GM12873 (cell line): ENCODE data around the gene POLDIP3.

Experiments used
- TF ChIP-seq, protein P1 (sequence below): IDR thresholded peaks from 2 replicates; pipeline ENCODE4 v1.5.1; 2012; ENCODE audit warnings: low read depth, mild to moderate bottlenecking, moderate library complexity, low read length, control low read depth; ENCODE audit not compliant: insufficient read depth; ENCODE audit errors: missing control alignments

POLDIP3 gene

DNA sequence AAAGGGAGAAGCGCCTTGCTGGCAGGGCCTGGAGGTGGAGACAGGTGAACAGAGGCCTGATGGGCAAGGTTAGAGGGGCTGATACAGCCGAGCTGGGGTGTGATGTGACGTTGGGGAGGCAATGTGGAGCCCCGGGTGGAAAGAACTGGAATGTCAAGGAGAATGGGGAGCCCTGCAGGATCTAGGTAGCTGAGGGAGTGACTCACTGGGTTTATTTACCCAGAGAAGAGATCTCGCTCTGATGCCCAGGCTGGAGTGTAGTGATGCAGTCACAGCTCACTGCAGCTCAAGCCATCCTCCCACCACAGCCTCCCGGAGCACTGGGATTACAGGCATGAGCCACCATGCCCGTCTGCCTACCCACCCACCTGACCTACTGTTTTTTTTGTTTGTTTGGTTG lies 36.5 kb upstream of the POLDIP3 start:
- TF ChIP-seq, protein P1, sequence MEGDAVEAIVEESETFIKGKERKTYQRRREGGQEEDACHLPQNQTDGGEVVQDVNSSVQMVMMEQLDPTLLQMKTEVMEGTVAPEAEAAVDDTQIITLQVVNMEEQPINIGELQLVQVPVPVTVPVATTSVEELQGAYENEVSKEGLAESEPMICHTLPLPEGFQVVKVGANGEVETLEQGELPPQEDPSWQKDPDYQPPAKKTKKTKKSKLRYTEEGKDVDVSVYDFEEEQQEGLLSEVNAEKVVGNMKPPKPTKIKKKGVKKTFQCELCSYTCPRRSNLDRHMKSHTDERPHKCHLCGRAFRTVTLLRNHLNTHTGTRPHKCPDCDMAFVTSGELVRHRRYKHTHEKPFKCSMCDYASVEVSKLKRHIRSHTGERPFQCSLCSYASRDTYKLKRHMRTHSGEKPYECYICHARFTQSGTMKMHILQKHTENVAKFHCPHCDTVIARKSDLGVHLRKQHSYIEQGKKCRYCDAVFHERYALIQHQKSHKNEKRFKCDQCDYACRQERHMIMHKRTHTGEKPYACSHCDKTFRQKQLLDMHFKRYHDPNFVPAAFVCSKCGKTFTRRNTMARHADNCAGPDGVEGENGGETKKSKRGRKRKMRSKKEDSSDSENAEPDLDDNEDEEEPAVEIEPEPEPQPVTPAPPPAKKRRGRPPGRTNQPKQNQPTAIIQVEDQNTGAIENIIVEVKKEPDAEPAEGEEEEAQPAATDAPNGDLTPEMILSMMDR: no peak

DNA sequence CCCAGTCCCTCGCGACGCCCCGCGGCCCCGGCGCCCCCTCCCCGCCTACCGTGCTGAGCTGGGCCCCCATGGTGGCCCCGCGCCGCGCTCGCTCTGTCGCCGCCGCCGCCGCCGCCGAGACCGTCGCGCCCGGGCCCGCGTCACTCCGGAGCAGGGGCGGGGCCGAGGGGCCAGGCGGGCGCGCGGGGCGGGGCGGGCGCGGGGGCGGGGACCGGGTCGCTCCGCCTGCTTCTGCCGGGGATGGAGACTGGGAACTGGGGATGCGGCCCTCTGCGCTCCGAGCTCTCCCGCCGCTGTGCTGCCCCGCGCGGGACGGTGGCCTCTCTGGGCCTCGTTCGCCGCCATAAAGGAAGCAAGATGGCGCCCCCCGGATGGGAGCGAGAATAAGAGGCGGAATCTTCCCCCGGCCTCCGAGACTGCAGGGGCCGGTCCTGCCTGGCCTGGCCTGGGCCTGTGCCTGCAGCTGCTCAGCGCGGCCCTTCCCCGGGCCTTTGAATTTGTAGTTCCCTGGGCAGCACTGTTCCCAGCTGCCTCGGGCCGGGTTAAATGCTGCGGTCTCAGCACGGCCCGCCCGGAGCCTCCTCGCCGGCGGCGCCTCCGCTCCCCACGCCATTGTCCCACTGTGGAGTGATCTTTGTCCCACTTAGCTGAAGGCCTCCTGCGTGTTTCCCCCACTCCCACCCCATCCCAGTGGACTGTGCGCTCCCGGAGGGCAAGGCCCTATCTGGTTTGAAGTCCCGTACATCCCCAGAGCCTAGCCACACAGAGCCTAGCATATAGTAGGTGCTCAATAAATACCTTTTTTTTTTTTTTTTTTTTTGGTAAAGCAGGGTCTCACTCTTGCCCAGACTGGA lies 34.8 kb upstream of the POLDIP3 start, which contains the start of gene CYB5R3:
TSS of gene CYB5R3 (minus strand) at position 147 of the 854 bp plus-strand sequence. CDS start at position 70, 77 bp downstream.
- TF ChIP-seq, protein P1: no peak

DNA sequence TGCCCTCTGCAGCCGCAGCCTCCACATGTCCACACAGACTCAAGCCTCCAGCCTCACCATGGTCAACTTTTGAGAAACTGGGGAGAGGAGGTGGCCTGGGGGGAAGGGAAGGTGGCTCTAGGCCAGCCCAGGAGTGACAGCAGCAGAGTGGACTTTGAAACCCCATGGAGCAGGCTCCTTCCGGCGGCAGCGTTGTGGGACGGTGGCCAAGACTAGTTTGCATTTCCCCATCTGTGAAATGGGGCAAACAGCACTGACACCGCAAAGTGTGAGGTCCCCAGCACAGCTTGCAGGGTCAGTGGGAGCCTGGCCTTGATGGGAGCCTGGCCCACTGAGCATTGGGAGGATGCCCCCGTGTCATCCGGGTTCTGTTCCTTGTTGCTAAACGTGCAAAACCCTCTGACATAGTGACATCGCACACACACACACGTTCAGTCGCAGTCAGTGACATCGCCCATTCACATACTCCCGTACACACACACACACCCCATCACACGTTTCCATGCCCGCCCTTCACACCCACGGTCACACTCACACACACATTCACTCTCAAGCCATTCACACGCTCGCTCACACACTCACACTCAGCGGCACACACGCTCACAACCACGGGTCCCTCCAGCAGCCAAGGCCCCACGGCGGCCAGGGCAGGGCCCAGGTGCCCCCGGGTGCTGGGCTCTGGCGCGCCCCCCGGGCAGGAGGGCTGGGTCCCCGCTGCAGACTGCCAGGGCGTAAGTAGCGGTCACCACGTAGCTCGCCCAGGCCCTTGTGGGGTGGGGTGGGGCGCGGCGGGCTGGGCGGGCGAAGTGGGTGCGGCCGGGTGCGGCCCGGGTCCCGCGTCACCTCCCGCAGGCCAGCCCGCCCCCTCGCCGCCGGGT lies 33.9 kb upstream of the POLDIP3 start:
- TF ChIP-seq, protein P1: no peak

DNA sequence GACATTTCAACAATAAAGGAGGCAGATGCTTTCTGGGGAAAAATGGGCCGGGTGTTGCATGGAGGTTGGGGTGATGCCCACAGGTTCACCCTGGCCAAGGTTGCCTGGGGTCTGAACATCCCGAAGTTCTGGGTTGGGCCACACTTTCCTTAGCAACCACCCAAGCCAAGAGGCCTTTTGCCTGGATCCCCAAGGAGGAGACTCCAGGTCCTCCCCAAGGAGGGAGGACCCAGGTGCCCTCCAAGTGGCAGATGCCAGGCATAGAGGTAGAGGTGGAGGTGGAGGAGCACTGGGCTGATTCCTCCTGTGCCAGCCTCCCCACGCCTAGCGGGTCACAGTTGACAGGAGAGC lies 33.3 kb upstream of the POLDIP3 start:
- TF ChIP-seq, protein P1: no peak

DNA sequence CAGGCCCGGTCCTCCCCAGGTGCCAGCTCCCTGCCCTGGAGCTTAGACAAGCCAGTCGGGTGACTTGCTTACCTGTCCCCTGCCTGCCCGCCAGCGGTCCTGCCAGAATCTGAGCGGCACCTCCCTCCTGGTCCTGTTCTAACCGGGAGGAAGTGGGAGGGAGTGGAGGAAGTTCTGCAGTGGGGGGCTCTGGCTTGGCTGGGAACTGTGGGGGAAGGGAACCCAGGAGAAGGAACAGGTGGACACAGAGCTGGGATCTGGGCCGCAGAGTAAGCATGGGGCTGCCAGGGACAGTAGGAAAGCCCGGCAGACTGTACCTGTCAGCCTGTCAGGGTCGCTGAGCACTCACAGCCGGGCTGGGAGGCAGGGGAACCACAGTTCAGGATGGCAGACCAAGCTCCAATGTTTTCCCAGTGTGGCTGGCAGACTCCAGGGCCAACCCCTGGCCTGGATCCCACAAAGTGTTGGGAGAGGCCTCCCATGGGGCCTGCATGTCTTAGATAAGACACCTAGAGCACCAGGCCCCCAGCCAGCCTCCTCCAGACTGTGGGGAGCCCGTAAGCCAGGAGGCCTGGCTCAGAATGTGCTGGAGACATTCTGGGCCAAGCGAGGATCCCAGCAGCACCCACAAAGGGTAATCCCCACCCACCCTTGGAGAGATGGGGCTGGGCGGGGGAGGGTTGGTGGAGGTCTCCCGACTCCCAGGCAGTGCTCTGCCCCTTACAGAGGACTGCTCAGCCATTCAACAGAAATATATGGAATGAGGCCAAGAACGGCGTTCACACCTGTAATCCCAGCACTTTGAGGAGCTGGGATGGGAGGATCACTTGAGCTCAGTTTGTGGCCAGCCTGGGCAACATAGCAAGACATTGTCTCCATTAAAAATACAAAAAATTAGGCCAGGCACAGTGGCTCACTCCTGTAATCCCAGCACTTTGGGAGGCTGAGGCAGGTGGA lies 32.2 kb upstream of the POLDIP3 start:
- TF ChIP-seq, protein P1: no peak

DNA sequence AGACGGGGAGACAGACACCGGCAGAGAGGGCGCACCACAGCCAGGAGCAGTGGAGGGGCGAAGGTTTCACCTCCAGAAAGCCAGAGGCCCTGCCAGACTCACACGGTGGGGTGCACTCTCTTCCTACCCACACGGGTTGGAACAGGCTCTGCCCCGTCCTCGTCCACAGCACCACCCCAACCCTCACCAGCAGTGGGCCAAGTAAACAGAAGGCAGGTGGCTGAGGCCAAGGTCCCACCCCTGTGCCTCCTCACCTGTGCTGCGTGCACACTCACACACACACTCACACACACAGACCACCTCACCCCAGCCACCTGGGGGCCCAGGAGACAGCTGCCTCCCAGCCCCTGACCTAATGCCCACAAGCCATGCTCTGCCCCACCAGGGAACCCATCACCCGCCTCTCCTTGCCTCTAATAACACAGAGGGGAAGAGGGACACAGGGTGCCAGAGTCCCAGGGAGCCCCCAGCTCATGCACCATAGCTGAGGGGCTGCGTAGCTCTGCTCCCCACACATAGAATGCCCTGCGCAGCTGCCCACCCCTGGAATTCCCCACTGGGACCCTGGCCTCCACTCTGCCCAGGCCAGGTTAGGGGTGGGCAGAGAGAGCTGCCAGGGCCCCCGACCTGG lies 31.4 kb upstream of the POLDIP3 start:
- TF ChIP-seq, protein P1: no peak
